Retina (tissue), 1 donor: ENCODE measurements around the gene EFNA2.
"Not testable (repeated sequence)": the region's sequence is repeated elsewhere in the genome, so short reads cannot be mapped to it uniquely, and the experiment has no call there.

Experiments
- DNase-seq: peaks from one replicate; pipeline ENCODE4 v3.0.0-alpha.2; 2016

EFNA2 gene

DNA sequence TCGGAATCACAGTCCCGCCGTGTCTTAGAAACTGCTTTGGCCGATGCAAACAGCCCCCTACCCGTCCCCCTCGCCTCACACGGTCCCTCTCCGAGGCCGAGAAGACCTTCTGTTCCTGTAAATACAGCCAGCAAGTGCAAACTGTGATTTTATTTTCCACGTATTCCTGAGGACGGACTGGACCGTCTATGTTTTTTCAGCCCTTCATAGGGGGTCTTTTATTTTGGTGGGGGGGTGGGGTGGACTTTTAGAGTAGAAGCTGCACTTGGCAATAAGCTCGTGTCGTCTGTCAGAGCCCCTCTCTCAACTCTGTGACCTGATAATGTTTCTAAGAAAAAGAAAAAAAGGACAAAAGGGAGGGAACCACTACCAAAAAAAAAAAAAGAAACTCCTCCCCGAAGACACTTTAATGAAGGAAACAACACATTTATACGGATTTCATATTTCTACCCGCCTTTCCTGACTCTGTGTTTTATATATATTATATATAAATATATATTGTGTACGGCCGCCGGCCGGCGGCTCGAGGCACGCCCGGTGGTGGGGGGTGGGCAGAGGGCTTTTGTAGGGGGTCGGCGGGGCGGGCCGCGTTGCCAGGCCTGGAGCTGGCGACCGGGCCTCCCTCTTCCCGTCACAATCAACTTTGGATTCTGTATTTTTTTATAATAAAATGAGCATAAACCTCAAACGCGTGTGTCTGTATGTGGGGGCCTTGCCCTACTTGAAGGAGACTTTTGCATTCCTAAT, 15.2 kb downstream of the EFNA2 start:
- no peak for DNase-seq

DNA sequence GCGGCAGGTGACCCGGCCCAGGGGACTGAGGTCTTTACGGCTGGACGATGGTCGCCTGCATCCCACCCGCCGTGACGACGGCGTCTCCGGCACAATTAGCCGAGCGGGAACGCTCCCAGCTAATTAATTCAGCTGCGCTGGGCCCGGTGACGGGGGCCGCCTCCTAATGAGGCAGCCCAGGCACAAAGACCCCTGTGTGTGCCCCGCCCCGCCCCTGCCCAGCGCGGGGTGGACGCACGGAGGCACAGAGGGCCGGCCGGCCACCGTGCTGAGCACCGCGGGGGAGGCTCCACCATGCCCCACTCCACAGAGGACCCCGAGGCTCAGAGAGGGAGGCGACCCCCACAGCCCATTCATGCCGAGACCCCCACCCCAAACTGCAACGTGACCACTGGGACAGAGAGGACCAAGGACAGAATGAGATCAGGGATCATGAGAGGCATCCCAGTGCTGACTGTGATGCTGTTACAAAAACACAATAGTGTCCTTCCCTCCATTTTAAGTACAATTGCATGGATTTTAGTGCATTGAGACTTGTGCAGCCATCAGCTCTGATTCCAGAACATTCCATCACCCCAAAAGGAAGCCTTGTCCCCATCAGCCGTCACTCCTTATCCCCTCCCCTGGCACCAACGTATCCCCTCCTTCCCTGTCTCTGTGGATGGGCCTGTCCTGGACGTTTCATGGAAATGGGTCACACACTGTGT, 17.0 kb downstream of the EFNA2 start:
- DNase-seq, result peak; percentile 90

DNA sequence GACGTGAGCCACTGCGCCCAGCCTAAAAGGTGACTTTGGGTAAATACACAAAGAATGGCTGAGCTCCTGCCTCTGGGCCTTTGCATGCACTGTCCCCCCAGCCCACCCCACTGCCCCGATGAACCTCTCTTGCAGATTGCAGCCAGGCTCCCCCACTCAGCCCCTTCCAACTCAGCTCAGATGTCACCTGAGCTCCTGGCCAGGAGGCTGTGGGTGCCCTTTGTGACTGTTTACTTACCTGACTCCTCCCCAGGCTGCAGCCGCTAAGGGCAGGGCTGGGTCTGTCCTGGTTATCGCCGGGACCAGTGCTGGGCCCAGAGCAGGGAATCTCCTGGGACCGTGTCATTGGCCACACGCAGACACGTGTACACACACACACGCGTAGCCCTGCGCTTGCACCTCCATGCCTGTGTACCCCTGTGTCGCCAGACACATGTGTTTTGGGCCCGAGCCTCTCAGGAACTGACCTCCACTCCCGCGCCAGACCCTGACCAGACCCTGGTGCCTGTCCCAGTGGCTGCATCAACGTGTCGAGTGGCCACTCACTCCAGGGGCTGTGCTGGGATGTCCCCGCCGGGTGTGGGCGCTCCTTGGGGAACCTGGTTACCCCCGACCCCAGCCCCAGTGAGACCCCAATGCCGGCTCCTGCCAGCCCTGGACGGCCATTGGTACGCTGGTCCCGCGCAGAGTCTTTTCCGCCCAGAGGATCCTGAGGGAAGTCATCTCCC, 18.7 kb downstream of the EFNA2 start:
- DNase-seq, result no peak

DNA sequence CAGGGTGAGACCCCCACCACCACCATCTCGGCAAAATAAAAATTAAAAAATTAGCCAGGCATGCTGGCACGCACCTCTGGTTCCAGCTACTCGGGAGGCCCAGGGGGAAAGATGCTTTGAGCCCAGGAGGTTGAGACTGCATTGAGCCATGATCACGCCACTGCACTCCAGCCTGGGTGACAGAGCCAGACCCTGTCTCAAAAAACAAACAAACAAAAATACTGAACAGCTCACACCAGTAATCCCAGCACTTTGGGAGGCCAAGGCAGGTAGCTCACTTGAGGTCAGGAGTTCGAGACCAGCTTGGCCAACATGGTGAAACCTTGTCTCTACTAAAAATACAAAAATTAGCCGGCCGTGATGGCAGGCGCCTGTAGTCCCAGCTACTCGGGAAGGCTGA, 19.7 kb downstream of the EFNA2 start:
- DNase-seq, result not testable (repeated sequence)

DNA sequence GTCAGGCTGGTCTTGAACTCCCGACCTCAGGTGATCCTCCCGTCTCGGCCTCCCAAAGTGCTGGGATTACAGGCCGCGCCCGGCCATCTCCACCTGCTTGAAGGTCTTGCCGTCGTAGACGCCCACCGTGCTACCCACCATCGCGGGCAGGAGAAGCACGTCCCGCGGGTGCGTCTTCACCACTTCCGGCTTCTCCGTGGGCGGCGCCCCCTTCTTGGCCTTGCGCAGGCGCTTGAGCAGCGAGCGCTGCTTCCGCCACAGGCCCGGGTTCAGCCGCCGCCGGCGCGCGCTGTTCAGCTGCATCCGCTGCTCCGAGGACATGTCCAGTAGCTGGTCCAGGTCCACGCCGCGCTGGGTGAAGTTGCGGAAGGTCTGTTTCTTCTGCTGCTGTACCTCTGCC, 21.6 kb downstream of the EFNA2 start:
- no peak for DNase-seq

DNA sequence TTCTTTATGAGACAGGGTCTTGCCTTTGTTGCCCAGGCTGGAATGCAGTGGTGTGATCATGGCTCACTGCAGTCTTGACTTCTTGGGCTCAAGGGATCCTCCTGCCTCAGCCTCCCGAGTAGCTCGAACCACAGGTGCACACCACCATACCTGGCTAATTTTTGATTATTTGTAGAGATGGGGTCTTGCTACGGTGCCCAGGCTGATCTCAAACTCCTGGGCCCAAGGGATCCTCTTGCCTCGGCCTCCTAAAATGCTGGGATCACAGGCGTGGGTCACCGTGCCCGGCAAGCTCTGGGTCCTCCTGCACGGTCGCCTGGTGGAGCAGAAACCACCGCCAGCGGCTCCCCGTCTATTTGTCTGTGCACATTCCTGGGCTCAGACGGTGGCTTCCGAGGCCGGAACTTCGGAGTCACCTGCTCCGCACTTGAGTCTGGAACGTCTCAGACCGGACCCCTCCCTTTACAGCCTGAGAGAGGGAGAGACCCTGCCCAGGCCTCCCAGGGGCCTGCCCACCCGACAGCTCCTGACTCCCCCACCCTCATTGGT, 22.2 kb downstream of the EFNA2 start:
- DNase-seq, result no peak

DNA sequence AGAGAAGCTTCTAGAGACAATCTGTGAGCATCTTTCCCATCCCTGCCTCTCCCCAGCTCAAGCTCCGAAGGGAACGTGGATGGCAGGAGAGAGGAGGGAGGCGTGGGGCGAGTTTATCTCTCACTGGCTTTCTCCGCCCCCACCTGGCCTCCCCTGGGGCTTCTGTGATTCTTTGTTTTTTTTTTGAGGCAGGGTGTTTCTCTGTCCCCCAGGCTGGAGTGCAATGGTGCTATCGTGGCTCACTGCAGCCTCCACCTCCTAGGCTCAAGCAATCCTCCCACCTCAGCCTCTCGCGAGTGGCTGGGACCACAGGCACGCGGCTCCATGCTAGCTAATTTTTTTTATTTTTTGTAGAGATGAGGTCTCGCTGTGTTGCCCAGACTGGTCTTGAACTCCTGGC, 23.0 kb downstream of the EFNA2 start:
- no peak for DNase-seq

DNA sequence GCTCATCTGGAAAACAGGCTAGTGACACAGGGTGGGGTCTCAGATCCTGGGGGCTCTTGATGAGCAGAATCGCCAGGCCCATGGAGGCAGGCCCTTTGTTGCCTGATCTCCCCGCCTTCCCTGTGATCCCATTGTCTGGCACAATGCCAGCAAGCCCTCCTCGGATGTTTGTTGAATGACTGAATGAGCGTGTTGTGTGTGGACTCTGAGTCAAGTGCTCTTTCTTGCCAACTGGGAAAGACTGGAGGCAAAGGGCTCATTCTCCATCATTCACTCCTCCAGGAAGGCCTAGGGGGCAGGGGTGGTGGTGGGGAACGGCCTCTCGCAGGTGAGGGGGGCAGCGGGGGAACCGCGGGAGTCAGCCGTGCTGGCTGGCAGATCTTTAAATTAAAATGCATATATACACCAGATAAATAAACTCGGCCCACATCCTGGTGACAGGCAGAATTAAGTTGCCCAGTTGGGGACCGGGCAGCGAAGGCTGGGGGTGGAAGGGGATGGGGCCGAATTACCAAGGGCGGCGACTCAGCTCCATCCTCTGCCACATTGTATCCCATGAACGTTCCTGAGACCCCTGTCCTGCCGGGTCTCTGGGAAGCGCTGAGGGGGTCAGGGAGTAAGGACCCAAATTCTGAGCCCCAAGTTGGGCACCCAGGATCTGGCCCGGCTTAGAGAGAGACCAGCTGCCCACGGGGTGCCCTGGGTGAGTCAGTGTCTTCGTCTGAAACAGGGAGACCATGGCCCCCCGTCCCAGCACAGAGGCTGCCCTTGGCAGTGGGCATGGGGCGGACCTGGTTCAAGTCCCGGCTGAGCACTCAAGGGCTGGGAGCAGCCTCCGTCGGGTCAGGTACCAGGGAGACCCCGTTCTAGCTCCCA, 24.5 kb downstream of the EFNA2 start:
- no peak for DNase-seq

DNA sequence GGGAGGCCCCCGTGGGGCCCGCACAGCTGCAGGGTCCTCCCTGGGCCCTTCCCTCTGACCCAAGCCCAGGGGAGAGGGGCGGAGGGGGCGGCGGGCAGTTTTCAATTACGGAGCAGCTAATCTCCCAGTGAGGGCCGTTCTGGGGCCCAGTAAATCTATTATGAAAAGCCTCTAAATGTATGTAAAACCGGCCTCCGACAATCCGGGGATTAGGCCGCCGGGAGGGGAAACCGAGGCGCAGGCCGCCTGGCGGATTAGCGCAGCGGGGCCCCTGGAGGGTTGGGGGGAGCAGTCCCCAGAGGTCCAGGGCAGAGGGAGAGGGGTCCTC, 25.1 kb downstream of the EFNA2 start:
- no peak for DNase-seq

DNA sequence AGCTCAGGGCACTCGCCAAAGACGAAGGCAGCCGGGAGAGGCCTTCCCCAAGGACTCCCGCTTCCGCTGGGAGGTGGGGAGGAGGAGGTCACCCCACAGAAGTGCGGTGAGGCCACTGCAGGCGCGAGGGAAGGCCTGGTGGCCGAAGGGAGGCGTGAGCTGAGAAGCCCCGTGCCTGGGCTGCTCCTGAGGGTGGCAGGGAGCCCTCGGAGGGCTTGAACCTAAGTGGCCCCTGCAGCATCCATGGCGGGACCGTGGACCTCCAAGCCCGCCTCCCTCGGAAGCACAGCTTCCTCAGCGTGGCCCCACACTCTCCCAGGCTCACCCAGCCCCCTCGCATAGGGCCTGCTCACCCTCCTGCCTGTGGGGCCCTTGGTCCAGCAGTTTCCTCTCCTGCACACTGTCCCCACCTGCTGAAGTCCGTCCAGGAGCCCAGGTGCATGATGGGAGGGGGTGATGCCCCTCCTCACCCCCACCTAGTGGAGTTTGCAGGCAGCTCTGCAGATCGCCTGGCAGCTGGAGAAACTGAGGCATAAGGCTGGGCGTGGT, 25.9 kb downstream of the EFNA2 start:
- DNase-seq, result no peak

DNA sequence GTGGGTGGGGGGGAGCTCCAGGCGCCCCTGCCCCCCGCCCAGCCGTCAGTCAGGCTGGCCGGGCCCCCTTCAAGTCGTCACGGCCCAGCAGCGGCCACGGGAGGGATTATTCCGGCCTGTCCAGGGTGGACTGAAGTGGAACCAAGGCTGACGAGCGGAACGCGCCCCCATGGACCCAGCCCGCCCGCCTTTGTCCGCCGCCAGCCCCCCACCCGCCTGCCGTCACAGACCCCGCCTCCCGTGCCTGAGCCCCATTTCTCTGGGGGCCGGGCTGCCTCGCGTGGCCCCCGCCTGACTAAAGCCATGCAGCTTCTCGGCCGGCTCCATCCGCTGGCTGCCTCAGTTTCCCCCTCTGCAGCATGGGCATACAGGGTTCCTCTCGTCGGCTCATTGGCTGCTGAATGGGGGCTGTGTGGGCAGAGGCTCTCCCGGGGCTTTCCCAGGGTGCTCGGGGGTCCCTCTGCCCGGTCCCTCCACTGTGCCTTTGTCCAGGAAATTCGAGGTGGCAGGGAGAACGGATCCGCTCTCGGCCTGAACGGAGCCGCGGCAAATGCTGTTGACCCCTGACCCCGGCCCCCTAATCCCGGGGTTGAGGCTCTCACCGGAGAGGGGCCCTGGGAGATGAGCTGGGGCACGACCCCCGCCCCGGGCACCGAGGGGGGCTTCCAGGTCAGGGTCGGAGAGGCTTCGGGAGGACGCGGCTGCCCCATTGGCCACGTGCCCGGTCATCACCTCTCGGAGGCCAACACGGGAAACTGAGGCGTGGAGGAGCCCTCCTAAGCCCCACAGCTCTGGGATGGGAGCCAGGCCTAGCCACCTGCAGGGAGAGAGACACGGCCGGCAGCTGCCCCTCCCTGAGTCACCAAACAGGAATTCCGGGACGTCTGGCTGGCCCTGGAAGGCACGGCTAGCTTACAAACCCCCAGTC, 27.4 kb downstream of the EFNA2 start:
- no peak for DNase-seq

DNA sequence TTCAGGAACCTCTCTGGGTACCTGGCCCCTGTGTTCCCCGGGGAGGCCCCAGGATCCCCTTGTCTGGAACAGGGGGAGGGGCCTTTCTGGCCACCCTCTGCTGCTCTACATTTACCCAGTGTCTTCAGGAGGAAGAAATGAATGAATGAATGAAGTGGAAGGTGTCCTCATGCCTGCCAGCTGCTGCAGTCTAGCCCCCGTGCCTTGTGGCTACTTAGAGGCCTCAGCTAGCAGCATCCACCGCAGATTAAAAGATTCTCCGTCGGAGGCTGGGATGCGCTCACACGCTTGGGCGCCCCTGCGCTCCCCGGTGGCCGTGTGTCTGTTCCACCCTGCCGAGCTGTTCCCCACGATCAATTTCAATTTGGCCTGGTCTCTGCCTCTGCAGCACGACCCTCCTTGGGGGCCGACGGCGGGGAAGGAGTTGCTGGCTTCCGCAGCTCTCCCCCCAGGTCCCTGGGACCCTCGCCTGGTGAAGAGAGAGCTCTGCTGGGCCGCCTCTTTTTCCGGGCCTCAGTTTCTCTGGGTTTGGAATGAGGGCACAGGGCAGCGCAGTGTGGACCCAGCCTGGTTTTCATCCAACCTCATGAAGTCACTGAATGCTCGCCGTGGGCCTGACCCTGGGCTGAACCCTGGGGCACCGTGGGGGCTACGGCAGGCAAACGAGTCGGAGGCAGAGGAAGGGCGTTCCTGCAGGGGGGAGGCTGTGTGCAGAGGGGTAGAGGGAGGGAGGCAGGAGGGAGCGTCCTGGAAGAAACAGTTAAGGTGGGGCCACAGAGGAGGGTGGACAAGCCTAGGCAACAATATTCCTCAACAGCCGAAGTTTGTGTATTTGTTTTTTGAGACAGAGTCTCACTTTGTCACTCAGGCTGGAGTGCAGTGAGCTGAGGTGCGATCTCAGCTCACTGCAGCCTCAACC, 28.3 kb downstream of the EFNA2 start:
- DNase-seq, result no peak

DNA sequence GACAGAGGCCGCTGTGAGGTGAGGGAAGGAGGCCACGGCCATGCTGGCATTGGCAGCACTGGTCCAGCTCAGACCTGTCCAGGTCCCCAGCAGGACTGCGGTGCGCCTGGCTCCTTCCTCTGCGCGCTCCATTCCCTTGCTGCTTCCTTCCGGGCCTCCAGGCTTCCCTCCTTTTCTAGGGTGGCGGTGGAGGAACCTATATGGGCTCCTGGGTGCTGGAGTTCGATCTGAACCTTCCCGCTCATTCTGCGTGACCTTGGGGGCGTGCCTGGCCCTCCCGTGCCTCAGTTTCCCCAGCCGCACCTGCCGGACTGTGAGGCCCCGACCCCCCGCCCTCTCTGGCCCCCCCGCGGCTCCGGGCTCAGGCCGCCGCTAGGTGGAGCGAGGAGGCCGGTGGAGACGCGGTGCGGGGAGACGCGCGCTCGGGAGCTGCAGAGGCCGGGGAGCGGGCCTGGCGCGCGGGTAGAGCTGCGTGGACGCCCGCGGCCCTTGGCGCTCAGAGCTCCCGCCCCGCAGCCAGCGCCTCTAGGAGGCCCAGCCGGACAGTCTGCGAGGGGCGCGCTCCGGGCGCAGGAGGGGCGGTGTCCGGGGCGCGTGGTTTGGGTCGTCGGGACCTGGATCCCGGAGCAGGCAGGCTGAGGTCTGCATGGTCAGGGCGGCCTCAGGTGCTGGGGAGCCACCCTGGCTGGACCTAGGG, 29.9 kb downstream of the EFNA2 start:
- DNase-seq, result peak; percentile 73

DNA sequence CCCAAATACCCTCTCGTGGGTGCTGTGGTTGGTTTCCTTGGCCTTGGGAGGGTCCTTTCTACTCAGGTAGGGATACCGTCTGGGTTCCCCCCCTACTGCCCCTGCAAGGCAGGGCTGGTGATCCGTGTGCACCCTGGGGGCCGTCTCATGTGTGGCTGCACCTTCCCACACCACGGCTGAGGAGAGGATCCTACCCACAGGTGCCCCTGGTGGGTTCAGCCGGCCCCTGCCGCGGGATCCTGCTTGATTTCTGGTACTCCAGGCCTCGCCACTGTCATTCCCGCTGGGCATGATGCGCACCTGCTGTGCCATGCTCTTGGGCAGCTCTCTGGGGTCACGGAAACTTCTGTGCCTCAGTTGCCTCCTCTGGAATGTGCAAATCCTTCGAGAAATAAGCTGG, 30.8 kb downstream of the EFNA2 start:
- no peak for DNase-seq

DNA sequence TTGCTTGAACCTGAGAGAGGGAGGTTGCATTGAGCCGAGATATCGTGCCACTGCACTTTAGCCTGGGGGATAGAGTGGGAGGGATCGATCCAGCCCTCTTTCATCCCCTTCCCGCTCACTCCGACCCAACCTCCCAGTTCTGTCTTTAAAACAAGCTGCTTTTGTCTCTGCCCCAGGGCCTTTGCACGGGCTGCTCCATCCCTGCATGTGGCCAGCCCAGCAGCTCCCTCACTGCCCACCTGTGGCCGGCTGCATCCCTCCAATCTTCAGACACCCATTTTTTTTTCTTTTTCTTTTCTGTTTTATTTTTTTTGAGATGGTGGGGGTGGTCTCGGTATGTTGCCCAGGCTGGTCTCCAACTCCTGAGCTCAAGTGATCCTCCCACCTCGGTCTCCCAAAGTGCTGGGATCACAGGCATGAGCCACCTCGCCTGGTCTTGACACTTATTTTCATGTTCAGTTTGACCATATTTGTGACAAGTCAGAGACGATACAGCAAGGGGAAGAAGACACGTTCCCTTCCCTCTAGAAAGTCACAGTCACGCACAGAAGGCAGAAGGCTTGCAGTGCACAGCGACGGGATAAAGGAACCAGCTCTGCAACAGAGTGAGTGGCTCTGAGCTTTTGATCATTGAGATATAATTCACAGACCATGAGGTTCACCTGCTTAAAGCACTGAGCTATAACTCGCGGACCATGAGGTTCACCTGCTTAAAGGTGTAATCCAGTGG, 31.8 kb downstream of the EFNA2 start:
- DNase-seq, result no peak

DNA sequence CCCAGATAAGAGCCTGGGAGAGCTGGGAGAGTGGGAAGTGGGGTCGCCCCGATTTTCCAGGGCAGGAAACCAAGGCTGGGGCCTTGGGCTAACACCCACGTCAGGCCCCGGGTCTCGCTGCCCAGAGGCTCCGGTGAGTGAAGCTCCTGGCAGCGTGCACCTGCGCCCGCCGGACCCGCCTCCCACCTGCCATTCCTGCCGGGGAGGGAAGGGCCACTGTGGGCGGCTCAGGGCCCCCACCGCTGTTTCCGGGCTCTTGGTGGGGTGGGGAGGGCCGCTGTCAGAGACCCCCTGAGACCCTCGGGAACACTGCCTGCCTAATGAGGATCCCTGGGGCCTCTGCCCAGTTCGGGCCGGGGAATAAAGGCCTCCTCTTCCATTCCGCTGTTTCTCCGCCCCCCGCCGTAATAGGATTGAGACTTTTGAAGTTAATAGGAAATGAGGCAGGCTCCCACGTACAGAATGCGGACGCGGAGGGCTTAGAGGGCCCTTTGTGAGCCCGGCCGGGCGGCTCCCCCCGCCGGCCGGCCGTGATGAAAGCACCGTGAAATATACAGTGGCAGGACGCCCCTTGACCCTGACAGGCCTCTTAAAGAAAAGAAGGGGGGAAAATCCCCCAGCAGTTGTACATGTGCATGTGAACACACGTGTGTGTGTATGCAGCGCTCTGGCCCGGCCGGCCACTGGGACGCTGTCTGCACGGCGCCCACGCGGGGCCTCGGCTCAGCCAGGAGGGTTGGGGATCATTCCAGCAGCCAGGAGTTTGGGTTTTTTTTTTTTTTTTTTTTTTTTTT, 33.2 kb downstream of the EFNA2 start:
- DNase-seq, result peak; percentile 92

DNA sequence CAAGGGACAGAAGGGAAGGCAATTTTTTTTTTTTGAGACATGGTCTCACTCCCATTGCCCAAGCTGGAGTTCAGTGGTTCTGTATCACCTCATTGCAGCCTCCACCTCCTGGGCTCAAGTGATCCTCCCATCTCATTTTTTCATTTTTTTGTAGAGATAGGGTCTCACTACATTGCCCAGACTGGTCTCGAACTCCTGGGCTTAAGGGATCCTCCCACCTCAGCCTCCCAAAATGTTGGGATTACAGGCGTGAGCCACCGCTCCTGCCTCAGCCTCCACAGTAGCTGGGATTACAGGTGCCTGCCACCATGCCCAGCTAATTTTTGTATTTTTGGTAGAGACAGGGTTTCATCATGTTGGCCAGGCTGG, 34.6 kb downstream of the EFNA2 start:
- DNase-seq, result not testable (repeated sequence)

DNA sequence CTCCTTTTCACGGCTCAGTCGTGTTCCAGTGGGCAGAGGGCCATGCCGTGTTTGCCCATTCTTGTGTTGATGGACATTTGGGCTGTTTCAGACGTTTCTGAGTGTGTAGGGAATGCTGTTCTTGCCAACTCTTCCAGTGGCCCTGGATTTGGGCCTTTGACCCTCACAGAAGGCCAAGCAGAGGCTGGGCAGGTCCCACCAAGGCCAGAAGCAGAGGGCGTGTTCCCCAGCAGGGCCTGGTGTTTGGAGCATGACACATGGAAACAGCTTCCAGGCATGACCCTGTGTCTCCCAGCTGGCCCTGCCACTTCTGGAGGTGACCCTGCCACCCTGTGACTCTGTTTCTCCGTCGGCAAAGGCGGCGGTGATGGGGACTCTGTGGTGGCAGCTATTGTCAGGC, 35.9 kb downstream of the EFNA2 start:
- no peak for DNase-seq
